Measurements from ENCODE around the gene GPRC5A. TPM values are rescaled to one million over a fixed set of nuclear protein-coding genes. Genes with fewer than 3 reads are reported as not detected.

Gene GPRC5A
- total and polyA plus RNA-seq, 10 of the 15 experiments (the other 5 are each of a cell fraction or from before 2014, with no cell fraction given): 0.10 to 2.8 (median 1.1) TPM

DNA sequence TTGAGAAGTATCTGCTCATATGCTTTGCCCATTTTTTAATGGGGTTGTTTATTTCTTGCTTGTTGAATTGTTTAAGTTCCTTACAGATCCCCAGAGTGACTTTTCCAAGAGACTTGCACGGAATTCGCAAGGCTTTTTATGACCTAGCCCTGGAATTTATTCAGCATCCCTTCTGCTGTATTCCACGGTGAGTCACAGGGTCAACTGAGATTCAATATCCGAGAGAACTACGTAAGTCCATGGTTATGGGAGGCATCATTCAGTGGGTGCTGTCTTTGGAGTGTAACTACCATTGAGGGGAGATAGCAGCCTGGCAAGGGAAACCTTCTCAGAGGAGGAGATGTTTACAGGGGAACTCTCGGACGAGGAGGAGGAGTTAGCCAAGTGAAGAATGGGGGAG, 20.9 kb upstream of the GPRC5A start (continued):
- TF ChIP-seq RCOR1 (conservative IDR thresholded peaks at IDR 0.05; ENCODE audit: low read depth, low read length) (no peak), RAD21 (IDR thresholded peaks at IDR 0.05; ENCODE audit: insufficient read depth, low read depth, low read length) (no peak), JUND (IDR thresholded peaks at IDR 0.05; ENCODE audit: low read depth, low read length) (no peak)

- POLR2A ChIA-PET: no interaction called here
- in situ Hi-C loops (cut with MboI): no loop called here
- H3K79me2 ChIP-seq (ENCODE audit: control insufficient read depth, insufficient read depth, low read length): no peaks in the 10 kb centered on the region
- WGBS (ENCODE audit: insufficient coverage, insufficient replicate concordance, low lambda C conversion rate, missing lambda C conversion rate): 65% methylated on average over 6 of the region's 6 CpGs
- DNase-seq (ENCODE audit: low read depth, low spot score) (no peak), FAIRE-seq (no peak), ATAC-seq (no peak)
- H3K4me1 ChIP-seq (ENCODE audit: control insufficient read depth, insufficient read depth, low read length): peaks cover 5% of the 10 kb centered on the region
- RAD21 ChIA-PET (ENCODE audit: unreplicated experiment): no interaction called here
- CTCF ChIA-PET: no interaction called here
- no peaks in the 10 kb centered on the region for H3K27me3 ChIP-seq (replicated peaks in 1 of 2; ENCODE audit: control insufficient read depth in 2 of 2, insufficient read depth in 2 of 2, low read length in 1 of 2)
- SMC1A ChIA-PET (ENCODE audit: uncharacterized antibody, unreplicated experiment): no interaction called here
- no peaks in the 10 kb centered on the region for H3K36me3 ChIP-seq (ENCODE audit: control insufficient read depth in 2 of 2, insufficient read depth in 2 of 2, low read length in 1 of 2)
- no TSS peak for BruUV-seq (replicated peaks)
- no peak overlapping the region for H3K4me2 ChIP-seq (ENCODE audit: control insufficient read depth, insufficient read depth)
- no peak overlapping the region for H3K9ac ChIP-seq (ENCODE audit: control insufficient read depth, insufficient read depth, low read length)
- no peaks in the 10 kb centered on the region for H3K9me3 ChIP-seq (replicated peaks; ENCODE audit: control insufficient read depth, insufficient read depth, low read length)
- no peak overlapping the region for H2AFZ ChIP-seq (ENCODE audit: control insufficient read depth, low read depth, low read length)
- TF ChIP-seq, protein P1, sequence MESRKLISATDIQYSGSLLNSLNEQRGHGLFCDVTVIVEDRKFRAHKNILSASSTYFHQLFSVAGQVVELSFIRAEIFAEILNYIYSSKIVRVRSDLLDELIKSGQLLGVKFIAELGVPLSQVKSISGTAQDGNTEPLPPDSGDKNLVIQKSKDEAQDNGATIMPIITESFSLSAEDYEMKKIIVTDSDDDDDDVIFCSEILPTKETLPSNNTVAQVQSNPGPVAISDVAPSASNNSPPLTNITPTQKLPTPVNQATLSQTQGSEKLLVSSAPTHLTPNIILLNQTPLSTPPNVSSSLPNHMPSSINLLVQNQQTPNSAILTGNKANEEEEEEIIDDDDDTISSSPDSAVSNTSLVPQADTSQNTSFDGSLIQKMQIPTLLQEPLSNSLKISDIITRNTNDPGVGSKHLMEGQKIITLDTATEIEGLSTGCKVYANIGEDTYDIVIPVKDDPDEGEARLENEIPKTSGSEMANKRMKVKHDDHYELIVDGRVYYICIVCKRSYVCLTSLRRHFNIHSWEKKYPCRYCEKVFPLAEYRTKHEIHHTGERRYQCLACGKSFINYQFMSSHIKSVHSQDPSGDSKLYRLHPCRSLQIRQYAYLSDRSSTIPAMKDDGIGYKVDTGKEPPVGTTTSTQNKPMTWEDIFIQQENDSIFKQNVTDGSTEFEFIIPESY (IDR thresholded peaks at IDR 0.05): no peak
- no peak for TF ChIP-seq IKZF1 (conservative IDR thresholded peaks at IDR 0.05)
- no peaks in the 10 kb centered on the region for H4K20me1 ChIP-seq (ENCODE audit: control insufficient read depth, insufficient read depth)
- no peak overlapping the region for H3K4me3 ChIP-seq
- intact Hi-C loops (cut with micrococcal nuclease; ENCODE audit: unreplicated experiment): no loop called here
- H3K27ac ChIP-seq (ENCODE audit: control insufficient read depth, insufficient read depth): no peak overlapping the region
Observed at GRCh38 chr12:12871587-12872138, 19.7 kb upstream of the GPRC5A start.

All from GM12878 (cell line).